NCI-H526 (cell line): ENCODE data around the gene NUP58.
A peak's percentile ranks its signal among the peaks of the same experiment; 100 is the strongest.
"Not testable (repeated sequence)": the region's sequence is repeated elsewhere in the genome, so short reads cannot be mapped to it uniquely, and the experiment has no call there.

Experiments
- DNase-seq, 2 experiments: peaks; one replicate each; lab custom pipeline; 2025; lab: John Stamatoyannopoulos, UW

Gene NUP58

DNA sequence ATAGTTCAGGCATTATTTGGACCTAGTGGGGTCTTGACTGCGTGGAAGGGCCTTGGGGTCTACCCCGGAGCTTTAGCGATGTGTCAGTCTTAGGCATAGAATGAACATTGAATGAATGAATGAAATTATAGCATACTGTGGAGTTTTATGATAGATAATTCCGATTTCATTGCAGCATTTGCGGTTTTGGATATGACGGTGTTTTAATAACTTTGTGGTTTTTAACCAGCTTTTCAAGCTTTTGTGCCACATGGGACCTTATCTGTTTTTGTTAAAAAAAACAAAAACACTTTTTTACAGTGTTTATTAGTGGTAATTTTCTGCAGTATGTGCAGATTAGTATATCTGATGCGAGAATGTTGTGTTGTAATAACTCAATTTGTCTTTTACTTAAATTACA is 696 bp downstream of the NUP58 start:
- no peak for DNase-seq

DNA sequence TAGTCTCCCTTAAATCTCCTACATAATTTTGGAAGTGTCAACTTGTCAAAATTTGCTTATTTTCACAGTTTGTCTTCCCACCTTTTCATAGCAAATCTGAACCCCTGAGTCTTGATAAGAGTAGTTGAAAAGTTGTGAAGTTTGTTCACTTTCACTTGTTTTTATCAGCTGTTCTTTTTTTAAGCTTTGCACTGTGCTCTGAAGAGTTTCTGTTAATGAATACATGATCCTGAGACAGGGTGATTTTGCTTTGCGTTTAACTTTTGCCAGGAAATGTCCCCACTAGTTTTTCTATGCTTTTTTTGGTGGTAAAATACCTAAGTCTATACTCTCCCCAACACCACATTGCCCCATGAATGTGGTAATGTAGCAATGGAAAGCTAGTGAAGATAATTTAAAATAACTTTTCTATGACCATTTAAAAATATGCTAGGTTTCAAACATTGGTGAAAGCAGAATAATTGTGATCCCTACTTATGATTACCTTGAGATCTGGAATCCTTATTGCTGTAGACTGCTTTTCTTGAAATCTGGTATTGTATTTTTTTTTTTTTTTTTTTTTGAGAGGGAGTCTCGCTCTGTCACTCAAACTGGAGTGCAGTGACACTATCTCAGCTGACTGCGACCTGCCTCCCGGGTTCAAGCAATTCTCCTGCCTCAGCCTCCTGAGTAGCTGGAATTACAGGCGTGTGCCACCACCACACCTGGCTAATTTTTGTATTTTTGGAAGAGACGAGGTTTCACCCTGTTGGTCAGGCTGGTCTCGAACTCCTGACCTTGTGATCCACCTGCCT is 5.4 kb downstream of the NUP58 start:
- DNase-seq, result no peak

DNA sequence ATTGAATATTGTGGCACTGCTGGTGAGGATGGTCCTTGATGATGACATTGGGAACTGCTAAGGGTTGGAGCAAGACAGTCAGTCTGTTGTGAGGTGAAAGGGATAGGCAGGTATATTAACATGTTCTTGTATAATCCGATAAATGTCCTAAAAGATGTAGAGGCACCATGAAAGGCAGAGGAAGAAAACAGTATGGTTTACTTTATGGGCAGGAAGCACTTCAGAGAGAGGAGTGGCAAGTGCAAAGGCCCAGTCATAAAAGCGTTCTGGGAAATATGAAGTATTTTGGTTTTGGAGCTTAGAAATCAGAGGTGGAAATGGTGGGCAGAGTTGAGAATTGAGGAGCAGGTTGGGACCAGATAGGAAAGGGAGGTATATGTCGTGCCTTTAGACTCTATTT is 9.5 kb downstream of the NUP58 start:
- DNase-seq, result no peak

DNA sequence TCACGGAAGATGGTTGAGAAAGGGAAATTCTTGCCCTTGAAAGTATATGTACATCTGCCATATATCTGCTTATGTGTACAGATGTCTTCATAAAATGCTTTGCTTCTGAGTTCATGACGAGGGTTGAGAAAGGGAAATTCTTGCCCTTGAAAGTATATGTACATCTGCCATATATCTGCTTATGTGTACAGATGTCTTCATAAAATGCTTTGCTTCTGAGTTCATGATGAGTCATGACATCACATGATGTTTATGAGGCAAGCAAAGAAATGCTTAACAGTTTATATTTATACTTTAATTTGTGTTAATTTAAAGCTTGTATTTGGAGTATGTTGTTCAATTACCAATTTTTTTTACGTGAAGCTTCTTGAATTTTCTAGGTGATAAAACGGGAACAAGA is 17.5 kb downstream of the NUP58 start:
- DNase-seq, result not testable (repeated sequence)

DNA sequence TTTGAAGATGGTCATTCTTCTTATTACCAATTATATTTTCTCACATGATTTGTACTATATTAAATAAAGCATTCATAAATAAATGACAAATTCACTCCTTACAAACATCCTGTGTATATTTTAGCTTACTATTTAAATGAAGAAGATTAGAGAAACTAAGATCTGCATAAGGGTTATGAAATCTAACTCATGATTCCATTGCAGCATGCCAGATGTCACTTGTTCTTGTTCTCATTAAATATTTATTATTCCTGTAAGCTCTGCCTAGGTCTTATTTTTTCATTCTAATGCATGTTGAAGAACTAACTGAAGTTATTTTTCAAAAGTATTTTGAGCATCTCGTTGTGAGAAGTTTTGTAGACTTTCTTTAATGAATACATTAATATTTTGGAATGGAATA is 18.3 kb downstream of the NUP58 start:
- no peak for DNase-seq

DNA sequence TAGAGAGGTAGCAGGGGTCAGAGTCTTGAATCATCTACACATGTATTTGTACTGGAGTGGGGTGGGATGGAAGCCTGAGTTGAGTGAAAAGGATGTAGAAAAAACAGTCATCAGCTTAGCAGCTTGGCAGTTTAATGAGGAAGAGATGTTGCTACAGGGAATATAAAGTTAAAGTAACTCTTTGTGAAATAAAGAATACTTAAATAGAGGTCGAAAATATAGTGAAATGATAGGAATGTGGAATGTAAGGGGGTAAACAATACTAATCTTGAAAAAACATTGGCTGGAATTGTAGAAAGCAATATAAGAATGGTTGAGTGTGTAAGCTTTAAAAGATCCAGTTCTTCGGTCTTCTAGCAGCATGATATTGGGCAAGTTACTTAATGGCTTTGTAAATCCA is 22.7 kb downstream of the NUP58 start:
- DNase-seq, result no peak

DNA sequence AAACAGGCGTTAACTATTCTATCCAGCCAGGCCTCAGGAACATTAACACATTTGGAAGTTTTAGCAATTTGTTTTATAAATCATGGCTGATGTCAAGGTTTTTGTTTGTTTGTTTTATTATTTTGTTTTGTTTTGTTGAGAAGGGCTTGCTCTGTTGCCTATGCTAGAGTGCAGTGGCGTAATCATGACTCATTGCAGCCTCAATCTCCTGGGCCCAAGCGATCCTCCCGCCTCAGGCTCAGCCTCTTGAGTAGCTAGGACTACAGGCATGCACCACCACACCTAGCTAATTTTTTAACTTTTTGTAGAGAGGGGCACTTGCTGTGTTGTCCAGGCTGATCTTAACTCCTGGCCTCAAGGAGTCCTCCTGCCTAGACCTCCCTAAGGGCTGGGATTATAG is 28.3 kb downstream of the NUP58 start:
- DNase-seq, result no peak

DNA sequence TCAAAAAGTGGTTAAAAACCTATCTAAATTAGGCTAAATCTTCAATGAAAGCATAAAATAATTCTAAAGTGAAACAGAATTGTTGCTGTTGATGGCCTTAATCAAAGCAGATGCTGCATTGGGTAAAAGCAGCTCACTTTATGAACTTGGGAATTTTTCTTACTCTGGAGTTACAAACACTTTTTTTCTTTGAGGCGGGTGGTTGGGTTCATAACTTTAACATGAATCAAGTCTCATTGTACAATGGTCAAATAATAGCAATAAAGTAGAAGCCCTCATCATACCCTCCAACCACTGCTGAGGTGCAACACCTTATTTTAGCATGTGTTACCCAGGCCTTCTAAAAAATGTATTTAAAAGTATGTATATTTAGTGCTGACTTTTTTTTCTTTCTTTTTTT is 29.1 kb downstream of the NUP58 start:
- no peak for DNase-seq

DNA sequence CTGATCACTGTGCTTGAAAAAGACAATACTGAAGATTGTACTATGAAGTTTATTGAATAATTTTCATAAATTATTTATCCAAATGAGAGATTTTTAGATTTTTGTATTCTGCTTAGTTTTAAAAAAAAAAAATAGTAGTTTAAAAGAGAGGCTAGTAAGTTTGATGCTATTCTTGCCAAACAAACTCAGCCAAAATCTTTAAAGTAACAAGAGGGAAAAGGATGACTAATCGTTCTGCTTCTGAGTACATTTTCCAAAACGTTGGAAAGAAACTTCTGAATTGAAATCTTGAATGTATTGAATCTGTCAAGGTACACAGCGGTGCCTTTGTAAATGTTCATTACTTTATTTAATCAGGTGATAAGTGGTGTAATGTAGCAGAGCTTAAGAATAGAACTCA is 34.4 kb downstream of the NUP58 start:
- no peak for DNase-seq

DNA sequence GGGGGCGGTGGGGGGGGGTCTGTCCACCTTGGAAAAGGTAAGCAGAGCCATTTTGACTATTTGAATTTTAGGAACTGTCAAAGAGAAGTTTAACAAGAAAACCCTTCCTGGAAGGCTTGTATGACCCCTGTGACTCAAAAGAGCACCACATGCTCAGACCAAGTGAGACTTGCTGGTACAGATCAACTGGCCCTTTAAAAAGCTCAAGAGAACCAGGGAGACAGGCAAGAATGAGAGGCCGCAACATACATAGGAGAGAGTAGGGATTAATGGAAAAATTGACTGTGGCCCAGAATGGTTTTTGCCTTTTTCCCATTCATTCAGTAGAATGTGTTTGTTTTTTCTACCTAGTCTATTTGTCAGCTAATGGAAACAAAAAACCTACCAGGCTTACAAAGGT is 44.2 kb downstream of the NUP58 start:
- no peak for DNase-seq

DNA sequence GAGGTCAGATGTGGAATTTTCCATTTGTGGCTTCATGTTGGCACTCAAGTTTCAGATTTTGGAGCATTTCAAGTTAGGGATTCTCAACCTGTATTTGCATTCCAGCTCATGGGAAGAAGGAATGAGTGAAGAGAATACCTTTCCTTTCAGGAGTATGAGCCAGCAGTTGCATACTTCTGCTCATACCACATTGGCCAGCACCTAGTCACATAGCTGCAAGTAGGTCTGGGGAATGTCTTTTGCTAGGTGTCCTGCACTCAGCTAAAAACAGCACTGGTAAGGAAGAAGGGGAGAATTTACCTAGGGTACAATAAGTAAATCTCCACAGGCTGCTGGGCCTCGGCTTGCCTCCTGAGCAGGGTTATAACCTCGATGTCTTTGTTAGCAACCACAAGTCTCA is 45.7 kb downstream of the NUP58 start:
- DNase-seq, result no peak

DNA sequence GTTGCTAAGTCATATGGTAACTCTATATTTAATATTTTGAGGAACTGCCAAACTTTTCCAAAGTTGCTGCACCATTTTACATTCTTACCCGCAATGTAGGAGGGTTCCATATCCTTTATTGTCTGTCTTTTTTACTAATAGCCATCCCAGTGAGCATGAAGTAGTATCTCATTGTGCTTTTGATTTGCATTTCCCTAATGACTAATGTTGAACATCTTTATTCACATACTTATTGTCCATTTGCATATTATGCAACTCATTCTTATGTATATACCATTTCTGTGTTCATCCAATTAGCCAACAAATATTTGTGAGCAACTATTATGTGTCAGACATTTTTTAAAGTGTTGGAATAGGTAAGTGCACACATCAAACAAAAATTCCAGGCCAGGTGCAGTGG is 50.0 kb downstream of the NUP58 start:
- no peak for DNase-seq

DNA sequence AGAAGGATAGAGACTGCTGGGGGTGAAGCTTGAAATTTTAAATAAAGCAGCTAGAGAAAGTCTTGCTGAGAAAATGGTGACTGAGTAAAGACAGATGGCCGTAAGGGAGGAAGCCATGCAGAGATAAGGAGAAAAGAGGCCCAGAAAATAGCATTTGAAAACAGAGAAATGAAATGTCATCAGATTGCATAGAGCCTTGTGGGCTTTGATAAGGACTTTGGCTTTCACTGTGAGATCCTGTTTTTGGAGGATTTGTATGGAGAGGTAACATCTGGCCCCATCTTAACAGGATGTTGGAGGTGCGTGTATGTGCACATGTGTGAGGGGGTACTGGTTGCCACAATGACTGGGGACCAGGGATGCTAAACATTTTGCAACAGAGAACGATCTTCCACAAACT is 50.8 kb downstream of the NUP58 start:
- DNase-seq, result no peak

DNA sequence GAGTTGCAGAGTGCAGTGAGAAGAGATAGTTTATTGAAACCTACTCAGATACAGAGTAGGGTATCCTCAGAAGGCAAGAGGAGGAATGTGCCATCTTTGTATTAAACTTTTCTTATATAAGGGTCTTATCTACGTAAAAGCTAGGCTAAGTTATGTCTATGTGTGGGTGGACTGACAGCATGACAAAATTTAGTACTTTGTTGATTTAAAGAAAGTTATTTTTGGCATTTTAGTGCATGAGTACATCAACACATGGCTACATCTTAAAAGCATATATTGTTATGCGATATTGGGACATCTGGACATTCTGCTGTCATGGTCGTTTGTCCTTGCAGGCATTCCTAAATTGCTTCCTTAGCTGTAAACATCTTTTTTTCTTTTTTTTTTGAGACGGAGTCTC is 51.4 kb downstream of the NUP58 start:
- no peak for DNase-seq

DNA sequence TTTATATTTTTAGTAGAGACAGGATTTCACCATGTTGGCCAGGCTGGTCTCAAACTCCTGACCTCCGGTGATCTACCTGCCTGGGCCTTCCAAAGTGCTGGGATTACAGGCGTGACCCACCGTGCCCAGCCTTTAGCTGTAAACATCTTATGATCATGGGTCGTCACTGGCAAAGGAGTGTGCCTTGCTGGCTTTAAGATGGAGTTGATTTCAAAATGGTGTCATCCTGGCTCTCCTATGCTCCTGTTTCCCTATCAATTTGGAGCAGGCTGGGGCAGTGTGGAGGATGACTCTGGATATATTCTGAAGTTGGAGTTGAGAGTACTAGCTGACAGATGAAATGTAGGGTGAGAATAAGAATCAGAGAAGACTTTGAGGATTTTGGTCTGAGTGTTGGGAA is 51.9 kb downstream of the NUP58 start:
- DNase-seq, result no peak

DNA sequence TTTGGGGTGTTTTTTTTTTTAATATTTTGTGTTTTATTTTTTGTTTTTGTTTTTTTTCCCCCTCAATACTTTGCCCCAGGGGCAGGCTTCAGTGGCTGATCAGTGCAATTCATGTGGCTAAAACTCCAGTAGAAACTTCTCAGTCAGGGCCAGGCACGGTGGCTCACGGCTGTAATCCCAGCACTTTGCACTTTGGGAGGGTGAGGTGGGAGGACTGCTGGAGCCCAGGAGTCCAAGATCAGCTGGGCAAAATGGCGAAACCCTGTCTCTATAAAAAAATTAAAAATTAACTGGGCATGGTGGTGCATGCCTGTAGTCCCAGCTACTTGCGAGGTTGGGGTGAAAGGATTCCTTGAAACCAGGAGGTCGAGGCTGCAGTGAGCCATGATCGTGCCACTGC is 53.0 kb downstream of the NUP58 start:
- DNase-seq, result no peak

DNA sequence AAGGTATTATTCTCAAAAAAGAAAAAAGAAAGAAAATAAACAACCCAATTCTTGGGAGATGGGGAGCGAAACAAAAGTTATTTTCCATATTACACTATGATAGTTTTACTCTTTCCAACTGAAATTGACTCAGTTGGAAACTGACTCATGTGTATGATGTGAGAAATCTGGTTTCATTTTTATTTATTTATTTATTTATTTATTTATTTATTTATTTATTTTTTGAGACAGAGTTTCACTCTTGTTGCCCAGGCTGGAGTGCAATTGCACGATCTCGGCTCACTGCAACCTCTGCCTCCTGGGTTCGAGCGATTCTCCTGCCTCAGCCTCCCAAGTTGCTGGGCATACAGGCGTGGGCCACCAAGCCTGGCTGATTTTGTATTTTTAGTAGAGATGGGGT is 59.0 kb downstream of the NUP58 start:
- DNase-seq, result not testable (repeated sequence)

DNA sequence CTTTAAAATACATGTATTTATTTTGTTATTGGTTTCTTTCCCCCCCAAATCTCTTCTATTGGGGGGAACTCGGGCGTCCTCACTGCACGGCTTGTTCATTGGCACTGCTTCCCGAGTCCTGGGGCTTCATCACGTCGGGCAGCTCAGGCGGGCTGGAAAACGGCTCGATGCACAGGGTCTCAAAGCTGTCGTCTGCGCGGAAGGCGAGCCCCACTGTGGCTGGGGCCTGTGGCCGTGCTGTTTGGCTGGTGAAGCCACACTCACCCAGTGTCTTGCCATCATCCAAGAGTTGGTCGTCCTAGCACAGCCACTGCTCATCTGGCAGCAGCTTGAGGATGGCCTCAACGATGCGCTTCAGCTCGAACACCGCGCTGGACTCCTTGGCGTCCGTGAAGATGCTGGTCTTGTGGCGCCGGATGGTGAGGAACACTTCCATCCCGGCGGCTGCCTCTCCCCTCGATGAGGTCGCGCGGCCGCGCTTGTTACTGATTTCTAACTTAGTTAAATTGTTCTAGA is 64.4 kb downstream of the NUP58 start:
- no peak for DNase-seq

DNA sequence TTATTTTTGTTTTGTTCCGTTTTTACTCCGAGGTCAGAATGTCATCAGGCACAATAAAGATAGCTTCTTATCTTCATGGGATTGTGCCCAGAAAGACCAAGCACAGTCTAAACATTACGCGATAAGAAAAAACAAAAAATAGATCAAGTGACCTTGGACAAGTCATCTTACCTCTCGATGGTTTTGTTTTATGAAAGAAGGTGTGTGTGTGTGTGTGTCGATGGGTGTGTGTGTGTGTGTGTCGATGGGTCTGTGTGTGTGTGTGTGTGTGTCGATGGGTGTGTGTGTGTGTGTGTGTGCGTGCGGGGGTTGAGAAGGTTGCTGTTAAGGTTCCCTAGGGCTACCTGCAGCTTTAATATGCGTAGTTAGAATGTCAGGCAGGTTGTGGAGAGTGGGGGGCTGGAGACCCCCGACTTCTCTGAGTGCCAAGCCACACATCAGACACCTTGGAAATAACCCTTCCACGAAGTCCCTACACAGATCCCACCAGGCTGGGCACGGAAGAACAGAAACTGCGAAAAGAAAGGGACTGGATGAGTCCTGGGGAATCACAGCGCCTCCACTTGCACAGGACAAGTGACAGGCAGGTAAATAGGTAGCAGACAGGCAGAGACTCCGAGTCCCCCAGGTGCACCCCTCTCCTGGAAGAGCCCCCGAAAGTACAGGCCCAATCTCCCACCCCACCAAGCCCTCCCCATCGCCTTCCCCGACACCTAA is 69.9 kb downstream of the NUP58 start:
- peak in 1 of 2 experiments; percentile 38 for DNase-seq

DNA sequence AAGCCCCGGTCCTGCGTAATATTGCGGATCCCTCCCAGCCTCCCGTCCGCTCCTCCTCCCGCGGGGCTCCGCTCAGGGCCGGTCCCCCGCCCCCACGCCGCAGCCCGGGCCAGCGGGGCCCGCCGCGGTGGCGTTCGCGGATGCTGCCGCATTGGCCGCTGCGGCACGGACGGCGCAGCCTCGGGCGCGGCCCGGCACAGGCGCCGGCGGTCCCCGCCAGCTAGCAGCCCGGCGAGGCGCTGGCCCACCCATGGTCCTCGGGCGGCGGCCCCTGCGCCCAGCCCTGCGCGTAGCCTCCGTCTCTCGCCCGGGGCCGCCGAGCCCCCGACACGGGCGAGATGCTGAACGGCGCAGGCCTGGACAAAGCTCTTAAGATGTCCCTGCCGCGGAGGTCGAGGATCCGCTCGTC is 70.5 kb downstream of the NUP58 start, which contains the start of gene ATP8A2:
ATP8A2 (plus strand) TSS at position 100 of the 409 bp plus-strand sequence; CDS start at position 339, 239 bp downstream.
- peak in 1 of 2 experiments; percentile 72 for DNase-seq

DNA sequence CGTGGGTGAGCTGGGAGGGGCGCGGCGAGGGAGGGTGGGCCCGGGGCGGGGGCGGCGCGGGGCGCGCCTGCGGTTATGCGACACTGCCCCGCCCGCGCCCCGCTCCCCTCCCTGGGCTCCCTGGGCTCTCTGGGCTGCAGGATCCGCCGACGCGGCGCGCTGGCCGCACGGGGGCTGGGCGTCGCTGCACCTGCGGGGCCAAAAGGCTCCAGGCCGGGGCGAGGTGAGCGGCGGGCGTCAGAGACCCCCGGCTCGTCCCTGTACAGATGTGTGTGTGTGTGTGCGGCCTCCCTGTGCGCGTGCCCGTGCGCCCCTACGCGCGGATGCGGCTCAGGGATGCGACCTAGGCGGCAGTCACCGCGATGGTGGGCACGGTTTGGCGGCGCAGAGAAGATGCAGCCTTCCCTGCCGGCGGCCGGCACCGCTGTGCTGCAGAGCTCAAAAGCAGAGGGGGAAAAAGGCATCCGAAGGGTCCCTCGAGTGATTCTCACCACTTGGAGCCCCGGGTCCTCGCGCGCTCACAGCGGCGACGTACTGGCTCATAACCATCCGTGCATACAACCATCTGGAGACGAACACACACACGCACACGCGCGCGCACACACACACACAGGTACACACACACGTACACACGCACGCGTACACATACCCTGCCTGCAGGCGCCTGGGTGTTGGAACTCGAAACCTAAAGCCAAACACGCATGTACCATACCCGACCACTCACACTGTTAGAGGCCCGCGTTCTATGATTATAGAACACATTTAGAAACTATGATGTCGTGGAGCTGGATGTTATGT is 71.1 kb downstream of the NUP58 start:
- peak; percentile 47 to 77 for DNase-seq

DNA sequence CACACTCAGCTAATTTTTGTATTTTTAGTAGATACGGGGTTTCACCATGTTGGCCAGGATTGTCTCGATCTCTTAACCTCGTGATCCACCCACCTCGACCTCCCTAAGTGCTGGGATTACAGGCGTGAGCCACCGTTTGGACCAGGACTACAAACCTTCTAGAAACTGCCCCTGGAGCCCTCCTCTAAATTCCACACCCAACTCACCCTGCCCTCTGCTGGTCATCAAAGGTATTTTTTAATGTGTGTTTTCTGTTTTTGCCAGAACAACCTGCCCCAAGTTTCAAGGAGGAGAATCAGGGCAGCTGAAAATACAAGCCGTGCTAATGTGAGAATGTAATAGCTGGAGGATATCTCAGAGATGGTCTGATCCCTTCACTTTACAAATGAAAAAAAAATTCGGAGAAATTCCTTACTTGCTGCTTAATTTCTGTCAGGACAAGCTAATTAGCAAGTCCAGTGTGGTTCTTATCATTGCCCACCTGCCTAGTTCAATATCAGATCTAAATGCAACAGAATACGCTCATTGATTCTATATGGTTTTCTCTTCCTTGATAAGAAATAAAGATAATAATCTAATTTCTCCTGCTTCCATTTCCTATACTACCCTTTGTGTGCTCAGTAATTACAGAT is 74.4 kb downstream of the NUP58 start:
- DNase-seq, result peak; percentile 35 to 81
